ENCODE results near the gene LRRD1.
"Not testable (repeated sequence)": the region's sequence is repeated elsewhere in the genome, so short reads cannot be mapped to it uniquely, and the experiment has no call there.

DNA sequence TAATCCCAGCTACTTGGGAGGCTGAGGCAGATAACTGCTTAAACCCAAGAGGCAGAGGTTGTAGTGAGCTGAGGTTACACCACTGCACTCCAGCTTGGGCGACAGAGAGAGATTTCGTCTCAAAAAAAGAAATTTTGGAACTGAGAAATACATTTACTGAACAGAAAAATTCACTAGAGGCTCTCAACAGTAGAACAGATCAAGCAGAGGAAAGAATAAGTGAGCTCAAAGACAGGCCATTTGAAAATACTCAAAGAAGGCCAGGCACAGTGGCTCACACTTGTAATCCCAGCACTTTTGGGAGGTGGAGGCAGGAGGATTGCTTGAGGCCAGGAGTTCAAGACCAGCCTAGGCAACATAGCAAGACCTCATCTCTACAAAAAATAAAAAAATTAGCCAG is 9.4 kb downstream of the LRRD1 start:
- TF ChIP-seq NFYB (IDR thresholded peaks at IDR 0.05; ENCODE audit: insufficient read depth, low read depth, low read length); CTCF (IDR thresholded peaks at IDR 0.05 in 2 of 3, conservative IDR thresholded peaks at IDR 0.05 in 1 of 3; ENCODE audit: control insufficient read depth in 2 of 3, extremely low read depth in 1 of 3, insufficient read depth in 1 of 3, low read depth in 3 of 3, low read length in 3 of 3); POLR2A (IDR thresholded peaks at IDR 0.05; ENCODE audit: low read depth, low read length); DPF2 (IDR thresholded peaks at IDR 0.05); EP300 (IDR thresholded peaks at IDR 0.05; ENCODE audit: borderline replicate concordance in 1 of 2, control insufficient read depth in 1 of 2, low read depth in 2 of 2, low read length in 2 of 2); EZH2 (IDR thresholded peaks at IDR 0.05; ENCODE audit: borderline replicate concordance, control insufficient read depth, low read depth, low read length); GABPA (IDR thresholded peaks at IDR 0.05; ENCODE audit: low read depth): not testable (repeated sequence)
- TF ChIP-seq, protein P1, sequence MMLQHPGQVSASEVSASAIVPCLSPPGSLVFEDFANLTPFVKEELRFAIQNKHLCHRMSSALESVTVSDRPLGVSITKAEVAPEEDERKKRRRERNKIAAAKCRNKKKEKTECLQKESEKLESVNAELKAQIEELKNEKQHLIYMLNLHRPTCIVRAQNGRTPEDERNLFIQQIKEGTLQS (IDR thresholded peaks at IDR 0.05; ENCODE audit: borderline replicate concordance, extremely low read depth, low read depth, low read length) = not testable (repeated sequence)

Data from GM12878 (cell line).